ENCODE results near the gene SPATA13. TPM values are rescaled to one million over a fixed set of nuclear protein-coding genes. Genes with fewer than 3 reads are reported as not detected.

The SPATA13 gene
- total RNA-seq, 1 experiment from 2014 or later = 14.1 TPM

- Histone ChIP-seq H2AK5ac (ENCODE audit: insufficient read length, low read length) (no peak overlapping the region), H3K79me1 (ENCODE audit: insufficient read depth, low read depth, low read length, poor library complexity, severe bottlenecking) (no peaks in the 10 kb centered on the region), H4K8ac (replicated peaks; ENCODE audit: insufficient read length, low read depth, low read length) (no peak overlapping the region), H3K23ac (ENCODE audit: insufficient read length, low read depth, low read length) (no peak overlapping the region), H3K9me3 (ENCODE audit: control insufficient read depth, low read depth, low read length) (no peaks in the 10 kb centered on the region), H3K27ac (ENCODE audit: insufficient read length, low read depth, low read length) (no peak overlapping the region), H2BK12ac (ENCODE audit: insufficient read length, low read depth, low read length) (no peak overlapping the region), H4K20me1 (ENCODE audit: control insufficient read depth, insufficient read depth, insufficient read length) (no peaks in the 10 kb centered on the region), H3K4ac (ENCODE audit: low read depth, low read length) (no peak overlapping the region), H3K27me3 (ENCODE audit: insufficient read depth, low read length) (no peaks in the 10 kb centered on the region), H3K4me2 (ENCODE audit: insufficient read depth, insufficient read length, low read length) (no peak overlapping the region), H3K4me1 (ENCODE audit: insufficient read depth, low read length) (no peaks in the 10 kb centered on the region), H2BK15ac (ENCODE audit: low read depth, low read length) (no peak overlapping the region), H3K23me2 (ENCODE audit: insufficient read length, low read depth, low read length, poor library complexity, severe bottlenecking) (no peaks in the 10 kb centered on the region), H2BK5ac (ENCODE audit: insufficient read length, low read length) (no peak overlapping the region), H2BK20ac (ENCODE audit: low read depth, low read length, poor library complexity, severe bottlenecking) (no peak overlapping the region), H4K5ac (ENCODE audit: insufficient read length, low read depth, low read length) (no peak overlapping the region), H3T11ph (ENCODE audit: low read length) (no peak overlapping the region), H3K14ac (ENCODE audit: insufficient read depth, low read length) (no peak overlapping the region), H2BK120ac (ENCODE audit: low read depth, low read length, poor library complexity, severe bottlenecking) (no peak overlapping the region), H3K56ac (ENCODE audit: insufficient read length, low read depth, low read length) (no peak overlapping the region), H4K91ac (ENCODE audit: insufficient read length, low read depth, low read length) (no peak overlapping the region), H2AFZ (ENCODE audit: low read length) (no peak overlapping the region), H3K18ac (ENCODE audit: insufficient read length, low read depth, low read length) (no peak overlapping the region), H3K9ac (ENCODE audit: extremely low read depth, insufficient read length, low read length) (no peak overlapping the region), H3K79me2 (ENCODE audit: insufficient read depth, low read length) (no peaks in the 10 kb centered on the region)
- Mint-ChIP-seq H3K27ac (no peak overlapping the region), H3K4me1 (no peaks in the 10 kb centered on the region), H3K27me3 (ENCODE audit: low read depth) (no peaks in the 10 kb centered on the region; the same call in 1 of the 2 replicates), H3K9me3 (no peaks in the 10 kb centered on the region), H3K36me3 (ENCODE audit: insufficient read depth in 1 of 3, low read depth in 3 of 3) (peaks cover 0 to 2% (median 0%) of the 10 kb centered on the region in 3 experiments; a peak in 2 of 7 replicates), H3K4me3 (no peak overlapping the region)
- WGBS (ENCODE audit: extremely low coverage, insufficient read length, low lambda C conversion rate) = no CpG with 5 or more reads among the region's 8 CpGs
- TF ChIP-seq, protein P1, sequence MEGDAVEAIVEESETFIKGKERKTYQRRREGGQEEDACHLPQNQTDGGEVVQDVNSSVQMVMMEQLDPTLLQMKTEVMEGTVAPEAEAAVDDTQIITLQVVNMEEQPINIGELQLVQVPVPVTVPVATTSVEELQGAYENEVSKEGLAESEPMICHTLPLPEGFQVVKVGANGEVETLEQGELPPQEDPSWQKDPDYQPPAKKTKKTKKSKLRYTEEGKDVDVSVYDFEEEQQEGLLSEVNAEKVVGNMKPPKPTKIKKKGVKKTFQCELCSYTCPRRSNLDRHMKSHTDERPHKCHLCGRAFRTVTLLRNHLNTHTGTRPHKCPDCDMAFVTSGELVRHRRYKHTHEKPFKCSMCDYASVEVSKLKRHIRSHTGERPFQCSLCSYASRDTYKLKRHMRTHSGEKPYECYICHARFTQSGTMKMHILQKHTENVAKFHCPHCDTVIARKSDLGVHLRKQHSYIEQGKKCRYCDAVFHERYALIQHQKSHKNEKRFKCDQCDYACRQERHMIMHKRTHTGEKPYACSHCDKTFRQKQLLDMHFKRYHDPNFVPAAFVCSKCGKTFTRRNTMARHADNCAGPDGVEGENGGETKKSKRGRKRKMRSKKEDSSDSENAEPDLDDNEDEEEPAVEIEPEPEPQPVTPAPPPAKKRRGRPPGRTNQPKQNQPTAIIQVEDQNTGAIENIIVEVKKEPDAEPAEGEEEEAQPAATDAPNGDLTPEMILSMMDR (conservative IDR thresholded peaks at IDR 0.05) = no peak
- DNase-seq = no peak
These were observed 104.5 kb downstream of the SPATA13 start for GRCh38 chr13:24264976-24265375.

Data from H9 (cell line).